BJ (cell line): ENCODE results near the gene TAMALIN. TPM values are rescaled to one million over a fixed set of nuclear protein-coding genes. Genes with fewer than 3 reads are reported as not detected.
A peak's percentile ranks its signal among the peaks of the same experiment; 100 is the strongest.

Source experiments
- CTCF ChIA-PET: fragments of 350-600 bp; formaldehyde crosslinking; extraction: SDS; loops from one replicate; lab custom pipeline; 2021; ENCODE audit warnings: antibody characterized with exemption, inconsistent platforms; lab: Yijun Ruan, JAX
- POLR2A ChIA-PET: fragments of 300-600 bp; sonication (Branson Sonifier 250); formaldehyde crosslinking; extraction: SDS; loops from one replicate; lab custom pipeline; 2021; ENCODE audit warnings: antibody characterized with exemption; lab: Charles Lee
- DNase-seq: peaks from one replicate; pipeline ENCODE4 v3.0.0-alpha.2; 2011; ENCODE audit warnings: low read depth
- H3K27me3 ChIP-seq: 2 replicates; pipeline ENCODE4 v1.6.0; 2011; ENCODE audit warnings: low read length; ENCODE audit not compliant: control insufficient read depth, insufficient read depth
- H3K36me3 ChIP-seq: 2 replicates; pipeline ENCODE4 v1.5.1; 2011; ENCODE audit warnings: low read length; ENCODE audit not compliant: control insufficient read depth, insufficient read depth
- H3K4me3 ChIP-seq: 2 replicates; pipeline ENCODE4 v1.5.1; 2011; ENCODE audit warnings: low read depth, mild to moderate bottlenecking, control low read depth, low read length
- polyA plus RNA-seq: library from polyadenylated mRNA; depleted of rRNA; stranded (reverse); fragments of >200 nt; gene quantifications from 2 replicates; pipeline ENCODE4 v1.2.3, GENCODE V29; 2011
- TF ChIP-seq, protein P1 (sequence below): IDR thresholded peaks from 2 replicates; pipeline ENCODE4 v1.5.1; 2011; ENCODE audit warnings: low read depth, mild to moderate bottlenecking, control low read depth, inconsistent platforms, low read length, moderate library complexity; ENCODE audit not compliant: insufficient read depth

The TAMALIN gene
- polyA plus RNA-seq, 1 experiment: 1.3 TPM

DNA sequence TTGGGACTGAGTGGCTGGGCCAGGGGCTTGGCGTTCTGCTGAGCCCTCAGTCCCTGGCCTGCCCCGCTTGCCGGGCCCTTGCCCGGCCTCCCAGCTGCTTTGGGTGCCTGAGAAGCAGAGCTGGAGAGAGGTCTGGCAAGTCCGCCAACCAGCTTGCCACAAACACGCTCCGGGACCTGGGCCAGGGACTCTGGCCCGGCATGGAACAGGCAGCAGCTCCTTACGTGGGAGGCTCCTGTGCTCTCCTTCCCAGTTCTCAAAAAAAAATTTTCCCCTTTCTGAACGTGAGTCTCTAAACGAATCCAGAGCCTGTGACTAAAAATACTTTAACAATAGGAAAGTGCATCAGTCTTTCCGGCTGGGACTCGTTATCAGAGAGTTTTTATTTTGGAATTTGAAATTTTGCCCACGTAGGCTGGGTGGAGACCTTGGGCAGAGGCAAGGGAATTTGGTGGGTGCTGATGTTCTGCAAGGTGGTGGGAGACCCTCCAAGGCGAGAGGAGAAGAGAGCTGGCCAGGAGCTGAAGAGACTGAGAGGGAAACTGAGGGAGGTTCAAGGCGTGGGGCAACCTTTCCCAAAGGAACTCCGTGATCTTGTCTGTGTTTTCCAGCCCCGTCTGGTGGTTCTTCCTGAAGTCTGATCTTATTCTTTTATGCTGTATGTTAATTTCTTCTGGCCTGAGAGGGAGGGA, 37.7 kb downstream of the TAMALIN start:
- CTCF ChIA-PET: interaction anchor here (1.1 to 5.7 kb wide), 5 partner anchors 12 to 38 kb away, joined by 3 to 48 read pairs (median 6); partner anchors contain the start of gene ATG101
- Histone ChIP-seq H3K4me3 (no peak overlapping the region), H3K36me3 (0 out of 2 replicates have a peak, but pooled peaks cover 2% of the 10 kb centered on the region), H3K27me3 (no peaks in the 10 kb centered on the region)
- POLR2A ChIA-PET: no interaction called here
- peak; percentile 89 for DNase-seq
- TF ChIP-seq, protein P1, sequence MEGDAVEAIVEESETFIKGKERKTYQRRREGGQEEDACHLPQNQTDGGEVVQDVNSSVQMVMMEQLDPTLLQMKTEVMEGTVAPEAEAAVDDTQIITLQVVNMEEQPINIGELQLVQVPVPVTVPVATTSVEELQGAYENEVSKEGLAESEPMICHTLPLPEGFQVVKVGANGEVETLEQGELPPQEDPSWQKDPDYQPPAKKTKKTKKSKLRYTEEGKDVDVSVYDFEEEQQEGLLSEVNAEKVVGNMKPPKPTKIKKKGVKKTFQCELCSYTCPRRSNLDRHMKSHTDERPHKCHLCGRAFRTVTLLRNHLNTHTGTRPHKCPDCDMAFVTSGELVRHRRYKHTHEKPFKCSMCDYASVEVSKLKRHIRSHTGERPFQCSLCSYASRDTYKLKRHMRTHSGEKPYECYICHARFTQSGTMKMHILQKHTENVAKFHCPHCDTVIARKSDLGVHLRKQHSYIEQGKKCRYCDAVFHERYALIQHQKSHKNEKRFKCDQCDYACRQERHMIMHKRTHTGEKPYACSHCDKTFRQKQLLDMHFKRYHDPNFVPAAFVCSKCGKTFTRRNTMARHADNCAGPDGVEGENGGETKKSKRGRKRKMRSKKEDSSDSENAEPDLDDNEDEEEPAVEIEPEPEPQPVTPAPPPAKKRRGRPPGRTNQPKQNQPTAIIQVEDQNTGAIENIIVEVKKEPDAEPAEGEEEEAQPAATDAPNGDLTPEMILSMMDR: no peak

- CTCF ChIA-PET: interaction anchor here (1.0 to 5.7 kb wide), 3 partner anchors 21 to 37 kb away, joined by 3 to 48 read pairs (median 5); no protein-coding TSS in a partner anchor
- POLR2A ChIA-PET: interaction anchor here (0.7 kb wide), 1 partner anchor 13 kb away, joined by 3 read pairs; no protein-coding TSS in a partner anchor
- Histone ChIP-seq H3K27me3 (no peaks in the 10 kb centered on the region), H3K36me3 (0 out of 2 replicates have a peak, but pooled peaks cover 2% of the 10 kb centered on the region), H3K4me3 (no peak overlapping the region)
- TF ChIP-seq, protein P1: no peak
- no peak for DNase-seq
These were observed 39.1 kb downstream of the TAMALIN start for GRCh38 chr12:52045794-52046199.

DNA sequence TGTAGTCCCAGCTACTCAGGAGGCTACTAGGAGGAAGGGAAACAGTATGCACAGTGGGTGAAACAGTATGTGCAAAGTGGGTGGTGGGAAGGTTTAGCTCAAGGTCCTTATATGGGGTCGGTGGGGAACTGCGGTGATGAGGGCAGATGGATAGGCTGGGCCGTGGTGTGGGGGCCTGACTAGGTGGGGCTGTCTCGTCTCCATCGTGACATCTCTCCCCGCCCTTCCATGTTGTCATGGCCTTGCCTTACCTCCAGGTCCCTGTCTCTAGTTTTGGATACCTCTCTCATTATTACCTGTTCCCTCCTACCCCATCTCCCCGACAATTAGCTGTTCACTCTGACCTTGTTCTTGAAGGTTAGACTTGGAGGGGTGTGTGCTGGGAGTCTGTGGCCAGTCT, 40.1 kb downstream of the TAMALIN start:
- TF ChIP-seq, protein P1: no peak
- POLR2A ChIA-PET: no interaction called here
- H3K27me3 ChIP-seq: no peaks in the 10 kb centered on the region
- no peak overlapping the region for H3K4me3 ChIP-seq
- no peak for DNase-seq
- 0 out of 2 replicates have a peak, but pooled peaks cover 2% of the 10 kb centered on the region for H3K36me3 ChIP-seq
- CTCF ChIA-PET: interaction anchor here (1.0 to 5.7 kb wide), 4 partner anchors 22 to 43 kb away, joined by 3 to 48 read pairs (median 3); no protein-coding TSS in a partner anchor

GRCh38 chr12:52049286-52049685, 42.5 kb downstream of the TAMALIN start:
- TF ChIP-seq, protein P1: no peak
- CTCF ChIA-PET: no interaction called here
- no peak overlapping the region for H3K4me3 ChIP-seq
- no peaks in the 10 kb centered on the region; the same call in 1 of the 2 replicates for H3K36me3 ChIP-seq
- no peaks in the 10 kb centered on the region for H3K27me3 ChIP-seq
- no peak for DNase-seq
- POLR2A ChIA-PET: interaction anchor here (0.5 to 0.6 kb wide), 2 partner anchors 22 to 42 kb away, joined by 3 to 5 read pairs; no protein-coding TSS in a partner anchor

DNA sequence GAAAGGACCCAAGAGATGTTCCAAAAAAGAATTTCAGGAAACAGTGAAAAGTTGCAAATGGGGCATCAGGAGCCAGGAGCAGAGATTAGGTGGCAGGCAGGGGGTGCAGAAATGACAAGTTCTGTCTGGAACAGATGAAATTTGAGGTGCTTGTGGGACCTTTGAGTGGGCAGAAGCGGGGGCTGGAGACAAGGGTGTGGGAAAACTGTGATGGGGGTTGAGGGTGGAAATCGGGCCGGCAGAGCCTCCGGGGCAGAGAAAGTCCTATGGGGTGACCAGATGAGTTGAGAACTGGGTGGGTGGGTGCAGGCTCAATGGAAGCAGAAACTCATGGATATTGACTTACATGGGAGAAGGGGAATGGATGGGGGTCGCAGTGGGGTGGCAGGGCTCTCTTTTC, 42.9 kb downstream of the TAMALIN start:
- Histone ChIP-seq H3K36me3 (no peaks in the 10 kb centered on the region; the same call in 1 of the 2 replicates), H3K4me3 (no peak overlapping the region), H3K27me3 (no peaks in the 10 kb centered on the region)
- DNase-seq: no peak
- ChIA-PET CTCF (no interaction called here), POLR2A (no interaction called here)
- TF ChIP-seq, protein P1: no peak
